Measurements from ENCODE around the gene MFSD8.

DNA sequence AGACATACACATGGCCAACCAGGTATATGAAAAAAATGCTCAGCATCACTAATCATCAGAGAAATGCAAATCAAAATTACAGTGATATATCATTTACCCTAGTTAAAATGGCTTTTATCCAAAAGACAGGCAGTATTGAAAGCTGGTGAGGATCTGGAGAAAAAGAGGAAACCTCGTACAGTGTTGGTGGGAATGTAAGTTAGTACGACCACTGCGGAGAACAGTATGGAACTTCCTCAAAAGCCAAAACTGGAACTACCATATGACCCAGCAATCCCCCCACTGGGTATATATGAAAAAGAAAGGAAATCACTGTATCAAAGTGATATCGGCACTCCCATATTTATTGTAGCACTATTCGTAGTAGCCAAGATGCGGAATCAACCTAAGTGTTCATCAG lies 23.7 kb upstream of the MFSD8 start:
- TF ChIP-seq, protein P1, sequence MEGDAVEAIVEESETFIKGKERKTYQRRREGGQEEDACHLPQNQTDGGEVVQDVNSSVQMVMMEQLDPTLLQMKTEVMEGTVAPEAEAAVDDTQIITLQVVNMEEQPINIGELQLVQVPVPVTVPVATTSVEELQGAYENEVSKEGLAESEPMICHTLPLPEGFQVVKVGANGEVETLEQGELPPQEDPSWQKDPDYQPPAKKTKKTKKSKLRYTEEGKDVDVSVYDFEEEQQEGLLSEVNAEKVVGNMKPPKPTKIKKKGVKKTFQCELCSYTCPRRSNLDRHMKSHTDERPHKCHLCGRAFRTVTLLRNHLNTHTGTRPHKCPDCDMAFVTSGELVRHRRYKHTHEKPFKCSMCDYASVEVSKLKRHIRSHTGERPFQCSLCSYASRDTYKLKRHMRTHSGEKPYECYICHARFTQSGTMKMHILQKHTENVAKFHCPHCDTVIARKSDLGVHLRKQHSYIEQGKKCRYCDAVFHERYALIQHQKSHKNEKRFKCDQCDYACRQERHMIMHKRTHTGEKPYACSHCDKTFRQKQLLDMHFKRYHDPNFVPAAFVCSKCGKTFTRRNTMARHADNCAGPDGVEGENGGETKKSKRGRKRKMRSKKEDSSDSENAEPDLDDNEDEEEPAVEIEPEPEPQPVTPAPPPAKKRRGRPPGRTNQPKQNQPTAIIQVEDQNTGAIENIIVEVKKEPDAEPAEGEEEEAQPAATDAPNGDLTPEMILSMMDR (IDR thresholded peaks at IDR 0.05; ENCODE audit: low read length): no peak
- no peak for TF ChIP-seq EZH2 (optimal IDR thresholded peaks at IDR 0.05; ENCODE audit: low read depth, low read length)
